Stimulated activated CD4-positive, alpha-beta T cell treated with anti-CD3 and anti-CD28 coated beads, Interleukin-15, amount 100 ng/mL, for 24 hours (primary cell): ENCODE measurements around the gene KLHDC4.

ENCODE experiments used
- DNase-seq: peaks from one replicate; pipeline ENCODE4 v3.0.0-alpha.2; 2020

Gene KLHDC4

GRCh38 chr16:87680272-87680644 lies 85.5 kb downstream of the KLHDC4 start:
- no peak for DNase-seq

GRCh38 chr16:87679593-87680271 lies 86.1 kb downstream of the KLHDC4 start:
- DNase-seq = no peak

- no peak for DNase-seq
Measured at GRCh38 chr16:87678618-87679017, 87.2 kb downstream of the KLHDC4 start.

GRCh38 chr16:87677830-87678229 lies 88.0 kb downstream of the KLHDC4 start:
- no peak for DNase-seq

GRCh38 chr16:87675111-87675719 lies 90.6 kb downstream of the KLHDC4 start:
- no peak for DNase-seq

GRCh38 chr16:87674419-87674818 lies 91.4 kb downstream of the KLHDC4 start:
- no peak for DNase-seq

- no peak for DNase-seq
Measured at GRCh38 chr16:87671715-87672270, 94.0 kb downstream of the KLHDC4 start.

- no peak for DNase-seq
Measured at GRCh38 chr16:87671221-87671620, 94.6 kb downstream of the KLHDC4 start.

- no peak for DNase-seq
Measured at GRCh38 chr16:87669672-87670071, 96.1 kb downstream of the KLHDC4 start.

- no peak for DNase-seq
Measured at GRCh38 chr16:87667946-87668345, 97.8 kb downstream of the KLHDC4 start.

- no peak for DNase-seq
Measured at GRCh38 chr16:87667443-87667842, 98.3 kb downstream of the KLHDC4 start.

- no peak for DNase-seq
Measured at GRCh38 chr16:87666919-87667318, 98.9 kb downstream of the KLHDC4 start.

GRCh38 chr16:87665193-87665592 lies 100.6 kb downstream of the KLHDC4 start:
- DNase-seq = no peak

- DNase-seq = no peak
Measured at GRCh38 chr16:87664792-87665191, 101.0 kb downstream of the KLHDC4 start.

GRCh38 chr16:87662254-87663204 lies 103.3 kb downstream of the KLHDC4 start:
- DNase-seq = no peak

- DNase-seq = peak; percentile 46
Measured at GRCh38 chr16:87661561-87661960, 104.2 kb downstream of the KLHDC4 start.

- no peak for DNase-seq
Measured at GRCh38 chr16:87658564-87659225, 107.1 kb downstream of the KLHDC4 start.
